ENCODE measurements around the gene CAPS.
A peak's percentile ranks its signal among the peaks of the same experiment; 100 is the strongest.

The CAPS gene

DNA sequence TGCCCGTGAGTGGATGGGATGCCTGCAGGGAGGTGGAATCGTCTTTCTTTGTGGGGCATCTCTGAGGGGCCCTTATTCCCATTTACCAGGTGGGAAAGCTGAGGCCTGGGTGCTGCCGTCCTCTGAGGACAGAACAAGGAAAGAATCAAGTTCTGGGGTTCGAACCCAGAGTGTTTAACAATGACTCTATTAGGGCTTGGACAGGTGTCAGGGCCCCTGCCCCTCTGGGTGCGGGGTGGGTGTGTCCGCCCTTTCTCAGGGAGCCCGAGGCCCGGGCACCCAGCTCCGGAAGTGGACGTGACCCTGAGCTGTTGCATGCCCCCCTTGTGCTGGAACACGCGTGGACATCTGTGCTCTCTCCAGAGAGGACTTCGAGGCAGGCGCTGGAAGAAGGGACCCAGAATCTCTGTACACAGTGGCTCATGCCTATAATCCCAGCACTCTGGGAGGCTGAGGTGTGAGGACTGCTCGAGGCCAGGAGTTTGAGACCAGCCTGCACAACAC is 21.2 kb upstream of the CAPS start:
- no peak for DNase-seq

DNA sequence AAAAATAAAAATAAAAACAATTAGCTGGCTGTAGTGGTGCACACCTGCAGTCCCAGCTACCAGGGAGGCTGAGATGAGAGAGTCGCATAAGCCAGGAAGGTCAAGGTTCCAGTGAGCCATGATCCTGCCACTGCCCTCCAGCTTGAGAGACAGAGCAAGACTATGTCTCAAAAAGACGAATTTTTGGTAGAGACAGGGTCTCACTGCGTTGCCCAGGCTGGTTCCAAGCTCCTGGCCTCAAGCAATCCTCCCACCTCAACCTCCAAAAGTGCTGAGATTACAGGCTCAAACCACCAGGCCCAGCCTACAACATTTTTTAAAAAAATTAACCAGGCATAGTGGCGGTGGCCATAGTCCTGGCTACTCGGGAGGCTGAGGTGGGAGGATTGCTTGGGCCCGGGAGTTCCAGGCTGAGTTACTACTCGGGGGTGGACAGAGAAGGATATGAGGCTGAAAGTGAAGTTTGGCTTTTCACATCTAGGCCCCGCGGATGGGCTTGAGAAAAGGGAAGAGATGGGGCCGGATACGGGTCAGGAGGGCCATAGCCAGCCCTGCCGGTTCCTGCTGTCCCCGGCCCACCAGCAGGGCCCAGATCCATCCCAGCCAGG is 20.7 kb upstream of the CAPS start:
- no peak for DNase-seq

DNA sequence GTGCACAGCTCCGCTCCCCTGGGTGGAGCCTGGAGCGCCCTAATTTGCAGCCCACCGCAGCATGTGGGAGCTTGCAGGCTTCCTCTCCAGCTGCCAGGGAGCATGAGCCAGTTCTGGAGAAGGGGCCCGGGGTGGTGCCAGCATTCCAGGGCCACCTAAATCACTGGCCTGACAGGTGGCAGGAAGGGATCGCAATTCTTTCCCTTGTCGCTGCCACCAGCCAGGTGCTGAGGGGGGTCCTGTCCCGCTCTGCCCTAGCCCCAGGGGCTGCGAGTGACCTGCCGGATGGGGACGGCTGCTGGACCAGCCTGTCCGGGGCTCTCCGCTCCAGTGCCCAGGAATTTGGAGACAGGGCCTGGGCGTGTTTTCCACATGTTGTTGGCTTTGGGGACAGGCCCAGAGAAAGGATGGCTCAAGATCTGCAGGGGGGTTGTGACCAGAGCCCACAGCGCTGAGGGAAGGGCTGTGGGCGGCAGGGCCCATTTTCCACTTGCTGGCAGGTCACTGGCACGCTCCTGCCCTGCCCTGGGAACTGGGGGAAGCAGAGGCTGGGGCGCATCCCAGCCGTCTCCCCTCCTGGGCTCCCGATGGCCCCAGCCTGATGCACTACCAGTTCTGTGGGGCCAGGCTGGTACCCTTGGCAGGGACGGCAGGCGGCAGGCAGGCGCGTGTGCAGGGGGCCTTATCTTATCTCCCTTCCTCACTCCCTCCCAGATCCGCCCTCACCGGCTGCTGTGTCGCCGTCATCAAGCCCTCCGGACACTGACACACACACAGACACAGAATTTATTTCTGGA is 19.9 kb upstream of the CAPS start:
- no peak for DNase-seq

DNA sequence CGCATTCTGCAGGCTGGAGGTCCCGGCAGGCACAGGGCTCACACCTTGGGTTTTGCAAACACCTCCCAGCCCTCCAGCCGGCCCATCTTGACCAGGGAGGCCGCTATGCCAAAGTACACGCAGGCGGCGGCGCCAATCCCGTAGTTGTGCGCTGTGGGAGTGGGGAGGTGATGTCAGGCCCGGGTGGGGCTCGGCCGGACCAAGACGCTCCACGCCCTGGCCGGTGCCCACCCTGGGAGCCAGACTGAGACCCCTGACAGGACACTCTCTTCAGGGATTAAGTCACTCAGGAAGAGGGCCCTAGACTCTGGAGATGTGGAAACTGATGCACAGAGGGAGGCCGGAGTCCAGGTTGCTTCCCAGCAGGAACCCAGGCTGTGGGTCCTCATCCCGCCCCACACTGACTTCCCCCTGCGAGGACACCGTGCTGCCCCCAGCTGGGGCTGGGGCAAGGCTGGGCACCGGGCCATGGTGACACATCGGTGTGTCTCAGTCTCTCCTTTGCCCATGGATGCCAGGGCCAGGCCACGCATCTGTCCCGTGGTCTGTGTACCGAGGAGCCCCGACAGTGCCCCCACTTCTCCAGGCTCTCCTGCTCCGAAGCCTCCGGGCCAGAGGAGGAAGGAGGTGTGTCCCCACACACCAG is 19.2 kb upstream of the CAPS start:
- DNase-seq: no peak

DNA sequence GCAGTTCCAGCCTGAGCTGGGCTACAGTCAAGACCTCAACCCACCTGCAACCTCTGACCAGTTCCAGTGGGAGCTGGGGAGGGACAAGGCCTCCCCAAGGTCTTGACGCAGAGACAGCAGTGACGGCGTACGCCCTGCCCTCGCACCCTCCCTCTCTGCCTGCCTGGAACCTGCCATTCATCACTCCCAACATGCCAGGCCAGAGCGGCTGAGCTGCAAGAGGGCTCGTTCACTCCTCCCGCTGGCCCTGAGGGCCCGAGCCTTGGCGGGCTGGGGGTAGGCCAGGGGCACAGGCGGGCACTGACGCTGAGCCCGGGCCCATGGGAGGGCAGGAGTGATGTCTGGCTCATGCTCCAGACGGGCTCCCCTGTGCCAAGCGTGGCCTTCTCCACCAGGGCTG is 18.6 kb upstream of the CAPS start:
- no peak for DNase-seq

DNA sequence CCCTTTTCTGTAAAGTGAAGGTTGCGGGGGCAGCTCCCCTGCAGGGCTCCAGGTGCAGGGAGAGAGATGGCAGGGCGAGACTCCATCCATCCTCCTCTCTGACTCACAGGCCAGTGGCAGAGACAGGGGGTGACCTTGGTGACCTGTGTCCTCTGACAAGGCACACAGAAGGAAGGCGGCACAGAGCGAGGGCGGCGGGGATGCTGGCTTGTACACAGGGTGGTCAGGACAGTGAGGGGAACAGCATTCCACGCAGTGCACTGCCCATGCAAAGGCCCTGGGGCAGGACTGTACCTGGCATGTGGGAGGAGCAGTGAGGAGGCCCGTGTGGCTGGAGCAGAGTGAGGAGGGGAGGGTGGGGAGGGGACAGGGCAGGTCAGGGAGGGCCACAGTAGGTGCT is 18.2 kb upstream of the CAPS start:
- DNase-seq: no peak

DNA sequence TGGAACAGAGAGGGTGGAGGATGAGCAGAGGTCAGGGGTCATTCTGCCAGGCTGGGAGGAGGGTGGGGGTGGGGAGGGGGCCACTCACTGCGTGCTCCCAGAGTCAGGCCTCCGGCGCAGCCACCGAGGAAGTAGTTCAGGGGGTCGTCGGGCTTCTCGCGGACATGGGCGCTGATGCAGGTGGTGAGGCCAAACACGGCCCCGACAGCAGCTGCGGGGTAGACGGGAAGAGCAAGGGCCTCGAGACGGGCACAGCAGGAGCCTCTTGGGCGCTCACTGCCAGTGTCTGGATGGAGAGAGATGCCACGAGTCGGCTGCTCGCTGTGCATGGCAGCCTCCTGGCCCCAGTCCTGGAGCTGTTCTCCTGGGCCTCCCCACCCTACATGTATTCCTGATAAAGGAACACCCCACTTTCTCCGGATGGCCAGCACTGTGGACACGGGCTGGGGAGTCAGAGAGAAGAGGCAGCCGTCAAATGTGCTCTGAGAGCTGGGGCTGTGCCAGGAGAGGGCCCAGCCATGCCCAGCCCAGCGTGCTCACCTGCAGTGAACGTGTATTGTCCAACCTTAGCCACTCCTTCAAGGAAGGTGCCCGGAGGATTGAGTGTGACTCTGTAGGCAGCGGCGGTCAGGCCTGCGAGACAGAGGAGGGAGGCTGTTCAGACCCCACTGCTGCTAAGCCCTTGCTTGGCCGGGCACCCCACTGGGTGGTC is 17.5 kb upstream of the CAPS start:
- no peak for DNase-seq

DNA sequence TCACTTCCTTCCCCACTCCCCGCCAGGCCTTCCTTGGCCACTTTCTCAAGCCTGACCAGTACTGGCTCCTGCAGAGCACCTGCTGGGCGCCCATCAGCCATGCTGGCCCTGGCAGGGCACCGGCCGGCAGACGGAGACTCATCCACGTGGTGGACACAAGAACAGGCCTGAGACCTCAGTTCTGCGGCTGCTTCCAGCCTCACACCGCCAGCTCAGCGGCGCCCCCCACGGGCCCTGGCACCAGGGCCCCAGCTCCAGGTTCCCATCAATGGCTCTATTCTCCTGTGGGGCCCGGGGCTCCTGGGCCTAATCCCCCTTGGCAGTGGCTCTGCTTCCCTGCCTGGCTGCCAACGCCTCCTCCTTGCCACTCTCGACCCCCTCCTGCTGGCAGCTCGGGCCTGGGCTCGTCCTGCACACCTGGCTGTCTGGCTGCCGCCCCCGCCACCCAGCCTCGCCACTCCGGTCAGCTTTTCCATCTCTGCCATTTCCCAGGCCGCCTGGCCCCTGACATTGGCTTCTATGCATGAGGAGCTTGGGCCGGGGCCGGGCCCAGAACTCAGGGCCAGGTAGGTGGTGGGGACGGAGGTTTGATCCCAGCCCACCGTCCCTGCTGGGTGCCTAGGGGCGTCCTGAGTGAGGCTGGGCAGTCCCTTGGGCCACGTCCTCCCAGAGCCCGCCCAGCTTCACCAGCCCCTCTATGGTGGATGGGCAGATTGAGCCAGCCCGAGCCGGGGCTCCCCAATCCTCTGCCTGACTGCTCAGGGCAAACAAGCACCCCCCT is 16.7 kb upstream of the CAPS start:
- no peak for DNase-seq

DNA sequence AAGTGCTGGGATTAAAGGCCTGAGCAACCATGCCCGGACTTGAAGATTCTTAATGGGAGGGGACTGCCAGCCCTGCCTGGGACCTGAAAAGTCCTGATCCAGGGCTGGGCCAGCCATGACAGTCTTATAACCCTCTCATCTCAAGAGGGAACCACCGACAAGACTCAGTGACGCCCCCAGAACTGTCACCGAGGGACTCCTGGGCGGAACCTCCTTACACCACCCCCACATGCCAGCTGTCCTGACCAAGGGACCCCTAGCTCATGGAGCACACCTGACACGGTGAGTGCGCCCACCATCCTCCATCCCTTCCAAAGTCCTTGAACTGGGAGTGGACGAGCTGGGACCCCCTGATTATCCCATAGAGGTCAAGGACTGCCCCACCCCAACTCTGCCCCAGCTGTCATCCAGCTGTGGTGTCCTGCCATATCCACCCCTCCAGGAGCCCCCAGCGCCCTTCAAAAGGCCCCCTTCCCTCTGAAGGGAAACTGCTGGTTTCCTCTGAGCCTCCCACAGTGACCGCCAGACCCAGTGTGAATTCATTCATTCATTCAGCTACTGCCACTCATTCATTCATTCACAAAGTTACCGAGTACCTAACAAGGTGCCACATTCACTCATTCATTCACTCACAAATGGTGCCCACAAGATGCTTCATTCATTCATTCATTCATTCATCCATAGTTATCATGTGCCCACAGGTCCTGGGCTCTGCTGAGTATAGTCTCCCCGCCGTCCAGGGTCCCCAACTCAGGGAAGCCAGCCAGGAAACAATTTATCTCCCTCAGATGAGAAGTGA is 14.1 kb upstream of the CAPS start:
- DNase-seq: no peak

DNA sequence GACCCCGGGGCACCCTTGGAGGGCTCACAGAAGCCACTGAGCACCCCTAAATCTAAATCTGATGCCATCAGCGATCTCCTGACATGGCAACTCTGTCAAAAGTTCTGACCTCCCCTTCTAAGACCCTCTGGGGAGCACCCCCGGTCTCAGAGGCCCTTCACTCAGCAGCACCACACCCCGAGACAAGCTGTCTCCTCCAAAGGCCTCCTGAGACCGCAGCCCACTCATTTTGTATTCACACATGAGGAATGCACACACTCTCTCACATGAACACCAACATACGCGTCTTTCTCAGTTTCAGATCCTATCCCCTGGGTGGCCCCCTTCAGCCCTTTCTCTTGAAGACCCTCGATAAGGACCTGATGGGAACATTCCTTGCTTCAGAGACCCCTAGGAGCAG is 13.1 kb upstream of the CAPS start:
- no peak for DNase-seq

DNA sequence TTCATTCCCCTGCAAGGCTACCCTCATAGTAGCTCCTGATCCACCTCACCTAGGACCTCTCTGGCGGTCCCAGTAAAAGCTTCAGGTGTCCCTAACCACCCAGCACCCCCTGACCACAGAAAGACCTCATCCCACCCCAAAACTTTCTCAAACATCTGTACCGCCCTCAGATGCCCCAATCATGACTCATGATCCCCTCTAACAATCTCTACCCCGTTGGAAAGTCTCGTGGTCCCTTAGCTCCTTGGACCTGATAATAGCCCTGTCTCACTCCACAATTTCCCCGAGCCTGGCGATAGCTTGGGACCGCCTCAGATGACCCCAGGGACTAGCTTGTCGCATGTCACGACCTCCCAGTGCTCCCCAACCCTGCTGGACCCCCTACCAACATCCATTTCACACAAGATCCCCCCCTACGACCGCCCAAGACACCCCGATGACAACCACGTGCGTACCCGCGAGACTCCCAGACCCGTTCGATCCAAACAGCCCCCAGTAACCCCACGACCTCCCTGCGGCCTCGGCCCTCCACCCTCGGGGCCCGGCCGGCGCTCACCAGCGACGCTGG is 10.9 kb upstream of the CAPS start:
- DNase-seq: no peak

DNA sequence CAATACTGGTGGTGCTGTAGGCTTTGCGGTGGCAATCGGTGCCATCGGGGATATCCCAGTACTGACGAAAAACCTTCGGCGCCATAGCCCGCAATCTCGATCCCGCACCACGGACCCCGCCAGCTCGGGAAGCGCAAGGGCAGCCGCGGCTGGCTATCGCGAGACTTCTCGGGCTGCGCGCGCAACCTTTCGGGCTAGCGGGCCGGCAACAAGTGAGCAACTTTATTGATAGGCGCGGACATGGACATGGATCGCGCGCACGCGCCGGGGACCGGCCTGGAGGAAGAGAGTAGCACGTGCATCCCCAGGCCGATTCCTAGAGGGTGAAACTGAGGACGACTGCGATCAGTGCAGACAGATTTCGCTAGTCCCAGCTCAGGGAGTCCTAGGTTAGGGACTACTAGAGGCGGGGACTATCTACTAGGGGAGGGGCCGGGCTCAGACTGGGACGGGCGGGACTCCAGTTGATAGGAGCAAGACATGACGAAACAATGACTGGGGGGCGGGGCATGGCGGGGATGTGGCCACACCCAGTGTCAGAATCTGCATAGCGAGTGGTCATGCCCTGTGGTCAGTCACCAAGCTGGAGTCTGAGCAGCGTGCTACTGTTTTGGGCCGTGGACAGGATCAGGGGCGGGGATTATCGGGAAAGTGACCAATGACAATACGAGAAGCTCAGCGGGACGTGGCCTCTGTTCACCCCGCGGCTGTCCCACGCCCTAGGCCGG is 10.3 kb upstream of the CAPS start, which contains the start of gene NDUFA11:
Gene NDUFA11 (minus strand): TSS at position 167 of the 728 bp plus-strand sequence. CDS start 82 bp downstream, at position 85.
- peak; percentile 88 for DNase-seq

DNA sequence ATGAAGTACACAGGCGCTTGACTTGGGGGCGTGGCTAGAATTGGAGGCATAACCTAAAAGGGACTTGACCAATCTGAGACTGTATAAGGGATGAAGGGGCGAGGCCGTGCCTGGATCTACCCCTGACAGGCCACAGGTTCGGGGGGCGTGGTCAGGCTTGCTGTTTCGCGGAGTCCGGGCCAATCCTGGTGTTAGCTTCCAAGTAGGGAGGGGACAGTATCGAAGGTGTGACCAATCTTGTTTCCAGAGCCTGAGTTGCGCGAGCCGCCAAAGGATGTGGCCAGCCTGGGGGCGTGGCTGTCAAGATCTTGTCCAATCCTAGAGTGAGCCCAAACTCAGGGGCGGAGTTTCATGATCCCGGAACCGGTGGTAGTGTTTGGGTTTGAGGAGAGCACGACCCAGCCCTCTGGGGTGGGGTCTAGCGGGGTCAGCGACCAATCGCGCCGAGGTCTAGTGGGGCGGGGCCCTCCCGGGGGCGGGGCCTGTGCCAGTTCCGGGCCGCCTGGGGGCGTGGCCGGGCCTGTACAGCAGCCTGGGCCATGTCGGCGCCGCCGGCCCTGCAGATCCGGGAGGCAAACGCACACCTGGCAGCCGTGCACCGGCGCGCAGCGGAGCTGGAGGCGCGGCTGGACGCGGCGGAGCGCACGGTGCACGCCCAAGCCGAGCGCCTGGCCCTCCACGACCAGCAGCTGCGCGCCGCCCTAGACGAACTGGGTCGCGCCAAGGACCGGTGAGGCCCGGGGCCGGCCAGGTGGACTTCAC is 9.5 kb upstream of the CAPS start, which contains the start of gene VMAC:
Gene VMAC (plus strand): TSS at position 521 of the 762 bp plus-strand sequence. CDS start 19 bp downstream, at position 540.
- peak; percentile 81 for DNase-seq

DNA sequence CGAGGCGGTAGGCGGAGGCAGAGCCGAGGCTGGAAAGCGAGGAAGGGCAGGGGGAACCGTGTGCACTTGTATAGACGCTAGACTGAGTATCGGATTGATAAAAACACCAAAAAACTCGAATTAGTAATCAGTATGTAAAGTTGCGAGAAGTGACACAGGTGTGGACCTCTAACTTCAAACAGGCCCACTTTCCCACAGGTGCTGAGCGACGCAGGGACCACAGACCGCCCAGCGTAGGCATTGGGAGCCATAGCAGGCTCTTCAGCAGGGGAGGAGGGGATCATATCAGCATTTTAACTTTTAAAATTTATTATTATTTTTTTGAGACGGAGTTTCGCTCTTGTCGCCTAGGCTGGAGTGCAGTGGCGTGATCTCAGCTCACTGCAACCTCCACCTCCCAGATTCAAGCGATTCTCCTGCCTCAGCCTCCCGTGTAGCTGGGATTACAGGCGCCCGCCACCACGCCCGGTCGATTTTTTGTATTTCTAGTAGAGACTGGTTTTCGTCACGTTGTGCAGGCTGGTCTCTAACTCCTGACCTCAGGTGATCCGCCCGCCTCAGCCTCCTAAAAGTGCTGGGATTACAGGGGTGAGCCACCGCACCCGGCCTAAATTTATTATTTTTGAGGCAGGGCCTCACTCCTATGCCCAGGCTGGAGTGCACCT is 8.8 kb upstream of the CAPS start:
- DNase-seq: no peak

DNA sequence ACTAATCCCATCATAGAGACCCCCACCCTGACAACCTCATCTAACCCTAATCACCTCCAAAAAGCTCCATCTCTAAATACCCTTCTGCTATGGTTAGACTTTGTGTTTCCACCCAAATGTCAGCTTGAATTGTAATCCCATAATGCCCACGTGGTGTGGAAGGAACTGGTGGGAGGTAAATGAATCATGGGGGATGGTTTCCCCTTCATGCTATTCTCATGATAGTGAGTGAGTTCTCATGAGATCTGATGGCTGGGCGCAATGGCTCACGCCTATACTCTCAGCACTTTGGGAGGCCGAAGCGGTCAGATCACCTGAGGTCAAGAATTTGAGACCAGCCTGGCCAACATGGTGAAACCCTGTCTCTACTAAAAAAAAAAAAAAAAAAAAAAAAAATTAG is 6.8 kb upstream of the CAPS start:
- no peak for DNase-seq

DNA sequence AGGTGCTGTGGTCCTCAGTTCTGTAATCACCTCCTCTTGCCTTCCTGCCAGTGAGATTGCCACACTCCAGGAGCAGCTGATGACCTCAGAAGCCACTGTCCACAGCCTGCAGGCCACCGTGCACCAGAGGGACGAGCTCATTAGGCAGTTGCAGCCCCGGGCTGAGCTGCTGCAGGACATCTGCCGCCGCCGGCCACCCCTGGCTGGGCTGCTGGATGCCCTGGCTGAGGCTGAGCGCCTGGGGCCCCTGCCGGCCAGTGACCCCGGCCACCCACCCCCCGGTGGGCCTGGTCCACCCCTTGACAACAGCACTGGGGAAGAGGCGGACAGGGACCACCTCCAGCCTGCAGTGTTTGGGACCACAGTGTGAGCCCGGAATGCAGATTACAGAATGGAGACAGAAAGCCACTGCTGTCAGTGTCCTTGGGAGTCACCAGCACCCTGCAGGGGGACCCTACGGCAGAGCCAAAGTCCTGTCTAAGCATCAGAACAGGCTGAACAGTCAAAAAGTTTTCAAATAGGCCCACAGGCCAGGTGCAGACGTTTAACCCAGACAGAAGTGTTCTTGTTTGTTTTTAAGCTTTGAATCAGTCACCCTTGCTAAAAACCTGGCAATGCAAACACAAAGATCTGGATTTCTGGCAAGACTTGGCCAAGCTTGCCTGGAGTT is 5.1 kb upstream of the CAPS start:
- DNase-seq: no peak

DNA sequence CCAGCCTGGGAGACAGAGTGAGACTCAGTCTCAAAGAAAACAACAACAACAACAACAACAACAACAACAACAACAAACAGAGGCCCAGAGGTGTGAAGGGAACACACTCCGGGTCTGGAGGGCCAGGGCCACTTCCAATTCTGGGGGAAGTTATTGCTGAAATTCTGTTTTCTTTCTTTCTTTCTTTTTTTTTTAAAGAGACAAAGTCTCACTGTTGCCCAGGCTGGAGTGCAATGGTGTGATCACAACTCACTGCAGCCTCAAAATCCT is 3.5 kb upstream of the CAPS start:
- no peak for DNase-seq

DNA sequence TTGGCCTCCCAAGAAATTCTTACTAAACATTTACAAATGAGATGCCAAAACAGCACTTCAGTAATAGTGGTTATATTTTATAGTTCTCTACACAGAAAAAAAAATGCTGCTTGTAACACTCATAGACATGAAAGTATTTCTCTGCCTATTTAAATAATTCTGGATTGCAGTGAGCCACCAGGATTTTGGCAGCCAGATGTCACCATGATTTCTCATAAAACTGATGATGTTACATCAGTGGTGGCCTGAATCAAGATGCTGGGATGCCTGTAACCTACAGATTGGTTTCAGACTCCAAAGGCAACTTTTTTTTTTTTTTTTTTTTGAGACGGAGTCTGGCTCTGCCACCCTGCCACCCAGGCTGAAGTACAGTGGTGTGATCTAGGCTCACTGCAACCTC is 2.7 kb upstream of the CAPS start:
- DNase-seq: no peak

DNA sequence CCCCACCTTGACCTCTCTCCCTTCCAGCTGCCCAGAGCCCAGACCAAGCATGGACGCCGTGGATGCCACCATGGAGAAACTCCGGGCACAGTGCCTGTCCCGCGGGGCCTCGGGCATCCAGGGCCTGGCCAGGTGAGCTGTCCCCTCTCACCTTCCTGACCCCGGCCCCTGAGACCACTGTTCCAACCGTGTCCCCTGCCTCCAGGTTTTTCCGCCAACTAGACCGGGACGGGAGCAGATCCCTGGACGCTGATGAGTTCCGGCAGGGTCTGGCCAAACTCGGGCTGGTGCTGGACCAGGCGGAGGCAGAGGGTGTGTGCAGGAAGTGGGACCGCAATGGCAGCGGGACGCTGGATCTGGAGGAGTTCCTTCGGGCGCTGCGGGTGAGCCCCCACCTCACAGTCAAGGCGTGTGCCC is 312 bp downstream of the CAPS start:
- no peak for DNase-seq

Measured in 8988T (cell line).